Effector memory CD4-positive, alpha-beta T cell (primary cell): ENCODE data around the gene ARR3.
"Not testable (repeated sequence)": the region's sequence is repeated elsewhere in the genome, so short reads cannot be mapped to it uniquely, and the experiment has no call there.

ENCODE experiments used
- DNase-seq, 3 donors: peaks; one replicate each; pipeline ENCODE4 v3.0.0-alpha.2; 2020
- H3K27ac ChIP-seq: 2 replicates; pipeline ENCODE4 v1.7.0; 2013; ENCODE audit warnings: mild to moderate bottlenecking, low read length, moderate library complexity; ENCODE audit not compliant: insufficient read depth, poor library complexity, severe bottlenecking
- H3K27me3 ChIP-seq: replicated peaks from 2 replicates; pipeline ENCODE4 v1.7.0; 2013; ENCODE audit warnings: mild to moderate bottlenecking, low read length; ENCODE audit not compliant: insufficient read depth, control insufficient read depth, poor library complexity, severe bottlenecking
- H3K36me3 ChIP-seq: 2 replicates; pipeline ENCODE4 v1.7.0; 2013; ENCODE audit warnings: mild to moderate bottlenecking, low read length, moderate library complexity; ENCODE audit not compliant: control insufficient read depth, insufficient read depth
- H3K4me1 ChIP-seq: 2 replicates; pipeline ENCODE4 v1.7.0; 2013; ENCODE audit warnings: low read length, mild to moderate bottlenecking; ENCODE audit not compliant: control insufficient read depth, insufficient read depth, poor library complexity, severe bottlenecking
- H3K4me3 ChIP-seq: 2 replicates; pipeline ENCODE4 v1.7.0; 2013; ENCODE audit warnings: low read length, low read depth, mild to moderate bottlenecking; ENCODE audit not compliant: insufficient read depth, poor library complexity, severe bottlenecking
- H3K9me3 ChIP-seq: 2 replicates; pipeline ENCODE4 v1.7.0; 2013; ENCODE audit warnings: mild to moderate bottlenecking, low read length, moderate library complexity; ENCODE audit not compliant: control insufficient read depth

ARR3 gene

DNA sequence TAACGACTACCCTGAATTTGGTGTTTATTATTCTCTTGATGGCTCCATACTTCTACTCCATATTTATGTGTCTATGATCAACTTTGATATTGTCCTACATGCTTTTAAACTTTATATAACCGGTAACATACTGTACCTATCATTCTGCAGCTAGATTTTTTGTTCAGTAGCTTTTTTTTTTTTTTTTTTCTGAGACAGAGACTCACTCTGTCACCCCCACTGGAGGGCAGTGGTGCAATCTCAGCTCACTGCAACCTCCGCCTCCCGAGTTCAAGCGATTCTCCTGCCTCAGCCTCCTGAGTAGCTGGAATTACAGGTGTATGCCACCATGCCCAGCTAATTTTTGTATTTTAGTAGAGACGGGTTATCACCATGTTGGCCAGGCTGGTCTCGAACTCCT, 5.9 kb downstream of the ARR3 start:
- not testable (repeated sequence) for H3K4me1 ChIP-seq, H3K9me3 ChIP-seq, H3K36me3 ChIP-seq, H3K4me3 ChIP-seq, H3K27ac ChIP-seq, DNase-seq, H3K27me3 ChIP-seq

DNA sequence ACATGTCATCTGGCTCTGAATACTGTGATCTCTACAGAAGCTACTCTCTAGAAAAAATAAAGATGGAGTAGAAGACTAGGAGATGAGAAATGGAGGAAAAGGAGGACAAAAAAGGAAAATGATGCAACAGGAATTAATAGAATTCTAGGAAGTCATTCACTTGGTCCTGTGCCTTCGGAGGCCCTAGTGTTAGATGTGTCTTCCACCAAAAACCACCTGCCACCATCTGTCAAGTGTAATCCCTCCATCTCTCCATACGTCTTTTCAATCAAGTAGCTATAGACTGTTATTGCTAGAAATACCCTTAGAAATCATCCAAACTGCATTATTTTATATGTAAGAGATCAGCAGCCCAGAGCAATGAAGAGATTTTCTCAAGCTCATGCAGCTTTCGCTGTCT, 10.9 kb downstream of the ARR3 start:
- DNase-seq: no peak
- Histone ChIP-seq H3K4me1 (no peaks in the 10 kb centered on the region), H3K27ac (no peak overlapping the region), H3K36me3 (no peaks in the 10 kb centered on the region), H3K4me3 (no peak overlapping the region), H3K27me3 (no peaks in the 10 kb centered on the region), H3K9me3 (no peaks in the 10 kb centered on the region)

DNA sequence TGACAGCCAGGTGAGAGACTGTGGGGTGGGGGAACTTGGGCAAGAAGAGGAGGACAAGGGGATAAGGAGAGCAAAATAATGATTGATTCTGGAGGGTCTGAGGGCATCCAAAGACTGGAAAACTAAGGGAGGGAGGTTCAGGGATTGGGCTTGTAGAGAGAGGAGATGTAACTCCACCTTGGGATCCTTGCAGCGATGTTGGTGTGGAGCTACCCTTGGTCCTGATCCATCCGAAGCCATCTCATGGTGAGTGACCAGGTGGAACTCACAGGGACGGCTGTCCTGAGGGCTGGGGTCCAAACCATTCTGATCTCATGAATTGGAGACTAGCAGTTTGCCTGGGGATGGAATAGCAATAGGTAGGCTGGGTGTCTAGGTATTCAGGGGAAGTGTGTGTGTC, 12.4 kb downstream of the ARR3 start:
- Histone ChIP-seq H3K27ac (no peak overlapping the region), H3K9me3 (no peaks in the 10 kb centered on the region), H3K36me3 (no peaks in the 10 kb centered on the region), H3K4me1 (no peaks in the 10 kb centered on the region), H3K4me3 (no peak overlapping the region), H3K27me3 (no peaks in the 10 kb centered on the region)
- DNase-seq: no peak

DNA sequence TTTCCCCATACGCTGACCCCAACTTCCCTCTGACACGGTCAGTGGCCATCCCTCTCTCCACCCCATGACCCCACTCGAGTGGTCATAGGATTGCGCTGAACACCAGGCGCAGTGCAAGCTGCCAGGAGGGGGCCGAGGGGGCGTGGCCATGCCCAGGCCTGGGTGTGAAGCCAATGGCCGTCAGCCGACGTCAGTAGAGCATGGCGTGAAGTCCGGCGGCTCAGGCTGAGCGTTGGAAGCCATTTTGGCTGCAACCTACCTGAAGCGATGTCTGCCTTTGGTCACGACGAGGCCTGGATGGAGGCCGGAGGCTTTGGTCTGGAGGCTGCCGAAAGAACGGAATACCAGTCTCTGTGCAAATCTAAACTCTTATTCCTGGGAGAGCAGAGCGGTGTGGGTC, 13.8 kb downstream of the ARR3 start, which contains the start of gene RAB41:
Gene RAB41, plus strand, starts transcription at position 222 of the 400 bp plus-strand sequence. Its CDS starts 46 bp downstream, at position 268.
- H3K9me3 ChIP-seq: no peaks in the 10 kb centered on the region
- no peaks in the 10 kb centered on the region for H3K4me1 ChIP-seq
- H3K36me3 ChIP-seq: no peaks in the 10 kb centered on the region
- H3K27me3 ChIP-seq: no peaks in the 10 kb centered on the region
- DNase-seq: no peak
- H3K4me3 ChIP-seq: no peak within 1 kb of the TSS
- no peak within 1 kb of the TSS for H3K27ac ChIP-seq

DNA sequence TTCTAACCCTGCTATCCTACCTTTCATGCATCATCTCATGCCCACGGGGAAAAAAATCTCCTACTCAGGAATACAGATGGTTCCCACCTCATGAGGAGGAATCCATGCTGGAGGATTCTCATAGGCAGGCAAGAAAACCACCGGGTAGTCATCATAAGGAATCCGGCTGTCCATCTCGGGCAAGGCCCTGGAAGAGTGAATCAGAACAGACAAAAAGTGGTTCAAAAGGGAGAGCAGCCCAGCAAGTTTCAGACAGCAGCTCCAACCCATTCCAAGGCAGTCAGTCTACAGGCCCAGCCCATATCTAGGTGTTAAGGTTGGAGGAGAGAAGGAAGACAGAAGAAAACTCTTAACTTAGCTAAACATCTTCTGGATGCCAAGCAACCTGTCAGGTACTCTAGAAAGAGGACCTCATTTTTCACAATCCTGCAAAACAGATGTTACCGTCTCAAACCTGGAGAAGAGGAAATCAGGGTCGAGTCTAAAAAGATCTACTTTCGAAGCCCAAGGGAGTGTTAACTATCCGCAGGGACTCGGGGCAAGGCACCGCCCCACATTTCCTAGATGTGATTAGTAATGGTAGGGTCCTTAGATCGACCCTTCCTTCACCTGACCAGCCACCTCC, 21.1 kb downstream of the ARR3 start:
- Histone ChIP-seq H3K9me3 (no peaks in the 10 kb centered on the region), H3K4me1 (no peaks in the 10 kb centered on the region), H3K27ac (peak overlapping the region; percentile 51), H3K36me3 (no peaks in the 10 kb centered on the region), H3K4me3 (peak overlapping the region; percentile 62), H3K27me3 (no peaks in the 10 kb centered on the region)
- DNase-seq: no peak

DNA sequence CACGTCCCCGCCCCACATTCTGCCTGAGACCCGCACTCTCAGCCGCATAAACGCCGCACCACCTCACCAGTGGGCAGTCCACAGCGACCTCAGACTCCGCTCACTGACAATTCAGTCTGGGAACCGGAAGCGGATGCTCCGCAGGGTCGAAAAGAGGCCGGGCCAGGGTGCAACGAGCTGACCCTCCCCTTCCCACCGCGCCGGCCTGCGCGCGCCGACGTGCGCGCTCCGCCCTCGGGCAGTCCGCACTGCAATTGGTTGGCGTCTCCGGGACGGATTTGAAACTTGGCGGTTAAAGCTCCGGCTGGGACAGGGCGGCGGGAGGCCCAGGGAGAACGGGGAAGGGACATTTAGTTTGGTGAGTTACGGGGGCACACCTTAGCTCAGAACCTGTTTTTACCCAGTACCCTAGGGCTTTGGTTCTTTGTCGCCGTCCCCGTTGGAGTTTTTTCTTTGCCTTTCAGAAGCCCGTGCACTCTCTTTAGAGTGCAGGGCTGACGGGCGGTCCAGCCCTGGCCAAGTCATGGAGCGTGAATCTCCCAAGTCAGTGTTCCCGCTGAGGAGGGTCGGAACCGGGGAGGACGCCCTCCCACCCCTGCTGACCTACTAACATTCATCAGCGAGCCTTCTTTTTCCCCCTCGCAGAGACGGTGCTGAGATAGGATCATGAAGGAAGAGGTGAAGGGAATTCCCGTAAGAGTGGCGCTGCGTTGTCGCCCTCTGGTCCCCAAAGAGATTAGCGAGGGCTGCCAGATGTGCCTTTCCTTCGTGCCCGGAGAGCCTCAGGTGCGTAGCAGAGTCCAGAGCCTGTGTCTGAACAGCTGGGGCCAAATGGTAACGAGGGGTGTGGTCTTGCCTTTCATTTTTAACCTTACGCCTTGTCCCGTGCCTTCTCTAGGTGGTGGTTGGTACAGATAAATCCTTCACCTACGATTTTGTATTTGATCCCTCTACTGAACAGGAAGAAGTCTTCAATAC, 21.9 kb downstream of the ARR3 start, which contains the start of the genes KIF4A and PDZD11:
Gene KIF4A, plus strand, starts transcription at position 312 of the 978 bp plus-strand sequence. Its CDS starts 355 bp downstream, at position 667.
Gene PDZD11, minus strand, starts transcription at position 135 of the 978 bp plus-strand sequence. CDS start 586 bp downstream, outside the sequence.
- Histone ChIP-seq H3K9me3 (no peaks in the 10 kb centered on the region), H3K4me1 (no peaks in the 10 kb centered on the region), H3K27ac (peak within 1 kb of the TSS; percentile 51)

DNA sequence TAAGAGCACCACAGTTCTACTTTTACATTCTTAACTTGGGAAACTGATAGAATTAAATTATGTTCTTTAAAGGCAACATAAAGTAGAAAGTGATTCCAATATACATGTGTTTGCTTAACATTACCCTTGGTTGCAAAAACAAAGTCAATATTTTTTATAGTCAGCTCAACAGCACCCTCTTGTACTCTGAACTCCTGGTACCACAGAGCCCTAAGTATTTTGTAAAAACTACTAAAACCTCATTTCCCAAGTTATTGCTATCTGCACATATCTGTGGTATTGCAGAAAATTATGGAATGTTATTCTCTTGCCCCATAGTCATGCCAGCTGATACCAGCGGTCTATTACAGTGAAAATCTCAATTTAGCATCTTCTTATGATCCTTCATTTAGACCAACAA, 24.7 kb downstream of the ARR3 start:
- no peaks in the 10 kb centered on the region for H3K36me3 ChIP-seq
- no peak for DNase-seq
- no peaks in the 10 kb centered on the region for H3K9me3 ChIP-seq
- H3K27me3 ChIP-seq: no peaks in the 10 kb centered on the region
- no peak overlapping the region for H3K4me3 ChIP-seq
- no peaks in the 10 kb centered on the region for H3K4me1 ChIP-seq
- no peak overlapping the region for H3K27ac ChIP-seq

More for the DNA sequence above, 21.9 kb downstream of the ARR3 start, which contains the start of the genes KIF4A and PDZD11:
- Histone ChIP-seq H3K4me3 (peak within 1 kb of the TSS; percentile 62), H3K36me3 (no peaks in the 10 kb centered on the region), H3K27me3 (no peaks in the 10 kb centered on the region)
- DNase-seq: peak; percentile 55 to 71 (median 64)

DNA sequence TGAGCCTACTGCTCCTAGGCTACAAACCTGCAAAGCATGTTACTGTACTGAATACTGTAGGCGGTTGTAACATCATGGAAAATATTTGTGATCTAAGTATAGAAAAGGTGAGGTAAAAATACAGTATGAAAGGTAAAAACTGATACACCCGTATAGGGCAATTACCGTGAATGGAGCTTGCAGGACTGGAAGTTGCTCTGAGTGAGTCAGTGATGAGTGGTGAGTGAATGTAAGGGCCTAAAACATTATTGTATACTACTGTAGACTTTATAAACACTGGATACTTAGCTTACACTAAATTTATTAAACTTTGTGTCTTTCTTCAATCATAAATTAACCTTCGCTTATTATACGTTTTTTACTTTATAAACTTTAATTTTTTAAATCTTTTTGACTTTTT, 25.5 kb downstream of the ARR3 start:
- Histone ChIP-seq H3K27ac (no peak overlapping the region), H3K9me3 (no peaks in the 10 kb centered on the region), H3K27me3 (no peaks in the 10 kb centered on the region), H3K4me1 (no peaks in the 10 kb centered on the region), H3K4me3 (no peak overlapping the region), H3K36me3 (no peaks in the 10 kb centered on the region)
- DNase-seq: no peak

DNA sequence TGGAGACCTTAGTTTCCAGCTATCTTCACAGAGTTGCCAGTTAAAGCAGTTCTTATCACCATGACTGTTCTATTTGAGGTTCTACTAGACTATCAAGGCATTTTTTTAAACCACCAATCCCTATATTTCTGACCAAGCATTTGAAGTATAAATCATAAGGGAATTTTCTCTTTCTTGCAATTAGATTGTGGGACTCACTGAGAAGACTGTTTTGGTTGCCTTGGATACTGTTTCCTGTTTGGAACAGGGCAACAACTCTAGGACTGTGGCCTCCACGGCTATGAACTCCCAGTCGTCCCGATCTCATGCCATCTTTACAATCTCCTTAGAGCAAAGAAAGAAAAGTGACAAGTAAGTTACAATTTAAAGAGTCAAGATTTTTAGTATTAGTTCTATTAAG, 33.6 kb downstream of the ARR3 start:
- no peaks in the 10 kb centered on the region for H3K36me3 ChIP-seq
- H3K9me3 ChIP-seq: no peaks in the 10 kb centered on the region
- no peaks in the 10 kb centered on the region for H3K27me3 ChIP-seq
- H3K27ac ChIP-seq: no peak overlapping the region
- H3K4me3 ChIP-seq: no peak overlapping the region
- DNase-seq: no peak
- H3K4me1 ChIP-seq: no peaks in the 10 kb centered on the region

DNA sequence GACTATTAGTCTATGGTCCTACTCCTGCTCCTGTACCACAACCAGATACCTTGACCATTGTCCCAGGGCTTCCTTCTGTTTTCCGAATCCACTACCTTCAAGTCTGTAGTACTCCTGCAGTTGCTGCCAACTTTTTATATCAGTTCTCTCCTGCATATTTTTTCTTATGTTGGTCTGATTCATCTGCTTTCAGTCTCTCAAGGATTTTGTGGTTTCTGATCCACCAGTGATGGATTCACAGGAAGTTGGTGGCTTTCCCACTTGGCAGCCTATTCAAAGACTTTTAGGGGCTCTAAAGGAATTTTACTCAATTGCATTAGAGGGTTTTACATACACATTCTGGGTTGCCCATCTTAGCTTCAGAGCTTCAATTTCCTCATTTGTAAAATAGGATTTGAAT, 45.4 kb downstream of the ARR3 start:
- Histone ChIP-seq H3K27me3 (no peaks in the 10 kb centered on the region), H3K9me3 (no peaks in the 10 kb centered on the region), H3K4me3 (no peak overlapping the region), H3K36me3 (no peaks in the 10 kb centered on the region), H3K4me1 (no peaks in the 10 kb centered on the region), H3K27ac (no peak overlapping the region)
- DNase-seq: no peak
